Stimulated activated CD4-positive, alpha-beta T cell treated with anti-CD3 and anti-CD28 coated beads, Interleukin-4, amount 100 ng/mL, for 48 hours (primary cell): ENCODE data around the gene PANX1.

Source experiments
- DNase-seq, 2 donors: peaks; one replicate each; pipeline ENCODE4 v3.0.0-alpha.2; 2020; ENCODE audit warnings: low read depth in 2 of 2

Gene PANX1

DNA sequence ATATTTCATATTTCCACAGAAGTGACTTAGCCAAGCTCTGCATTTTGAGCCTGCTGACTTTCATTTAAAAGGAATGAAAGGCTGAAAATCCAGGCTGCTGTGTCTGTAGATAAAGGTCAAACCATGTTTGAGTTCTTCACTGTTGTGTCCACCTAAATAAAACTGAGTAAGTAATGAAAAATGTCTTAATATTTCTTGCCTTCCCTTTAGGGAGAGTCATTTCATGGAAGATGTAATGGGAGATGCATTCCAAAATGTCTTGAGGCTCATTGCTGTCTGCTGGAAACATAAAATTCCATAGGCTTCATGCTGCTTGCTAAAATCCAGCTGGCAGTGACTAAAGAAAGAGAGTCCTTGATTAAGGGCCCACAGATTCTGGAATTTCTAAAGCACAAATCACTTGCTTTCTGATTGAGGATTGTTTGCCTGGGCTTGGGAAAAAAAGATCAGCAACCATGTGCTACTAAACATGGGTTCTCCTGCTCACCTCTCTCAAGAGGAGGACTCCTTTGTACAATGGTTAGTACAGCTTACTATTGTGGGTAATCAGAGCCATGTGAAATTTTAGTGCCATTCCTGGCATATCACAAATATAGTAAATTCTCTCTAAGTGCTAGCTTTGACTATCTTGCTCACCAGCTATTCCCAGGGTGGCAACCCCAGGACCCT lies 56.9 kb downstream of the PANX1 start:
- no peak for DNase-seq

DNA sequence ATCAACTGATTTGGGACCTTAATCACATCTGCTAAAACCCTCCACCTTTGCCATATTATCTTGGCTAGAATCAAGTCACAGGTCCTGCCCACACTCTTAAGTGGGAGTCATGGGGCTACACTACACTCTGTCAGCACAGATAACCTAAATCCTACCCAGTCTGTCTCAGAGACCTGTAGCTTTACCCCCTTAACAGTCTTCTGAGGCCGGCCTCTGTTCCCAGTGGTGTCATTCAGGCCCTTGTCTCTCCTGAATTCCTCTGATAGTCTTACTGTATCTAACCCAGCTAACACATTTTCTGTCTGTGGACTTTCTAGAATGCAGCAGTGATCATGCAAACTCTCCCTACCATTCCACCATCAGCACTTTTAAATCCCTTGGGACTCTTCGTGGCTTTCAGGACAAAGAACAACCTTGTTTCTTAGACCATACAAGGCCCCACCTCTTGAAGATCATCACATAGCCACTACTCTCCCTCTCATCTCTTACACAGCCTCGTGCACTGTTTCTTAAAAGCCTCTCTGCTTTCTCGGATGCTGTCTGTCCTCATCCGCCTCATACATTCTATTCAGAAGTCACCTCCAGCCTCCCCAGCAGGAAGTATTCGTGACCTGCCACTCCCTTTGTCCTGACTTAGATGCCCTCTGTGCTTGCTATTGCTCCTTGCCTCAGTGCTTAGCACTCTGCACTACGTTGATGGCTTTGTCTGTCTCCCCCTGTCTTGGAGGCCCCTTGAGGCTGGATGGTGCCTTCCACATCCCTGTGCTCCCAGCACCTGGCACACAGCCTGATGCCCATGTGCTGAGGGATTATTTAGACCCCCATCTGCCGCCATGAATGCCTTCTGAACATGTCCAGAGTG lies 57.9 kb downstream of the PANX1 start:
- no peak for DNase-seq

DNA sequence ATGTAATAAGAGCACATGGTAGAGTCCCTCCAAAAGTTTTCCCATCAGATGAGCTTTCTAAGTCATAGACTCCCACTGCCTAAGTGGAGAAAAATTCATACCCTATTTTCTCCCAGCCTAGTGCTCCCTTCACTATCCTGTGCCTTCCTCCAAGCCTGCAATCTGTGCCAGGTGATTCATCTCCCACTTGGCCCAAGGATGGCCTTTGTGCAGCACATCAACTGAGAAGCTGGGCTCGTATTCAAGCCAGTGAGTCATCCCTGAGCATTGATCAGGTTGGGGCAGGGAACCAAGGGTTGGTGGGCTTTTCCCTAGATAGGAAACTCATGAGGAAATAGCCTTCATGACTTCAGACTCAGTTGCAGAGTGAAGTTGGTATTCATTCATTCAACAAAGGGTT lies 64.6 kb downstream of the PANX1 start:
- DNase-seq = no peak

DNA sequence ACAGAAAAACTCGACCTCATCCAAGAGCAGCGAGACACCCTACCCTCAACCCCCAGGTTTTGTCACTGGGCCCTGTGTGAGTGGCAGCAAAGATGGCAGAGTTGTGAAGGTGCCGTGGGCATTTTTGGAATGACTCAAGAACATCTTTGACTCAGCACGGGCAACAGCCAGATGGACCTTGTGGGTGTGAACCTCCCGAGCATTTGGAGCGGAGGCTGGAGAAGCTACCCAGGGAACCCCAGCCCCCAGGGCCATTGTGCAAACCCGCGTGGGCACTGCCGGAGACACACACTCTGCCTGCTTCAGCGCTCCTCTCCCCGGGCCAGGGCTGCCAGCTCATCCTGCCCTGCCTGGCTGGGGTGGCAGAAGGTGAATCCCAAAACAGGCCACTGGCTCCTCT lies 66.1 kb downstream of the PANX1 start:
- DNase-seq = no peak

DNA sequence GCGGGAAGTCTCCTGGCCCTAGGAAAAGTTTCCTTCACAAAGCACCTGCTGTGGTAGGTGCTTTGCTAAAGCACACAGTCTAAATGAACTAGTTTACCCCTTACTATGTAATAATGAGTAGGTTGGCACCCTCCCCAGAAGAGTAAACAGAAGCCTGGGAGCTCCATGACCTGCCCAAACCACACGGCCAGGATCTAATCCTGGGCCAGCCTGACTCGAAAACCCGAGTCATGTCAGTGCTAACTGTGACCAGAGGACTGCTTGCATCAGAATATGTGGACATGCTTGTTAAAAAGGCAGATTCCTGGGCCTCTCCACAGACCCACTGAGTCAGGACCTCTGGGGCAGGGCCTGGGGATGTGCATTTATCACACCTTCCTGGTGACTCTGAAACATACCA lies 67.7 kb downstream of the PANX1 start:
- no peak for DNase-seq

DNA sequence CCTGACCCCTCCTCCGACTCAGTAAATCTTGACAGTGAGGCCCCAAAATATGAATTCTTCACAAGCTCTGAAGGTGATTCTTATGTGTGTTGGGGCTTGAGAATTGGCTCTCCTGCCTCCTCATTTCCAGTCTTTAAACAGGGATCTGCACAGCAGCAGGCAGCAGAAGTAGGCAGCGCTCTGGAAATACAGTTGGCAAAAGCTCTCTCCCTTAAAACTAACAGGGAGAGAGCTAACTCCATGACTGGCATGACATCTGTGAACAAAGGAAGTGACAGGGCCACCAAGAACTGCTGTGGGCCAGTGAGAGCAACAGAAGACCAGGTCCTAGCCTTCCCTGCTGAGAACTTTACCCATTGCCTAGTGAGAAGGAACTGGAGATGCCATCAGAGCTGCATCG lies 70.1 kb downstream of the PANX1 start:
- no peak for DNase-seq

DNA sequence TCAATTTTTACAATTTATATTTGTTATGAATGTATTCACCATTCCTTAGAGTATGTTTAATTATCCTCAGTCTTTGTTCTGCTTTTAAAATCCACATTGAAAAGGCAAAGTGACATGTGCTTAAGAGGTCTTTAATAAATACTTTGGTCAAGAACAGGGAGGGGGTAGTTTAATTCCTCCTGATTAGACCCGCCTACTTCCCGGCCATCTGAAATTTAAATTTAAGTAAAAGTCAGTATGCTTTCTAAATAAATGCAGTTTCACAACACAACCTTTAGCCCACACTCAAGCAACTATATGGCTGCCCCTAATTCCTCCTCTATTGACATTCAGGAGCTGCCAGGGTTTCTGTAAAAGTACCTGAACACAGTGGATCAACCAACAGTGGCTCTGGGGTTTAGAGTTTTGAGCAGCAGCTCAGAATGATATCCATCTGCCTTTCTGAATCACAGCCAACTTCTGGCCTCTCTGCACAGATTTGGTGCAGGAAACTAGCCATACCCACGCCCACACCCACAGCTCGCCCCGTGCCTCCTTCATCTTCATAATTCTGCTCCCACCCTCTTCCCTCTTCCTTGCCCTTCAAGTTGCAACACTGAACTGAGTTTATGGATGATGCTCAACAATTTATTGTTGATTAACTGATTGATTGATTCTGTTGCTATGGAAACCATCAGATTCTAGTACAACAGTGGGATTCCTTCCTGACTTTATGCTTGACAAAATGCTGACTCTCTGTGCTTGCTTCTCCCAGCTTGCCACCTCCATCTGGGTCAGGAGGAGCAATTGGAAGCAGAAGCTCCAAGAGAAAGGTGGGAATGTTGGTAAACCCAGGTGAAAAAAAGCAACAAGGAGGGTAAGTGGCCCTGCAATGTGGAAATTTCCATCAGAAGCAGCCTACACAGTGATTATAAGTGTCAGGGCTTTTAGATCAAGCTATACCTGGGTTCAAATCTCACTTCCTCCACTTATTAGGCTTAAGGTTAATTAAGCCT lies 70.8 kb downstream of the PANX1 start:
- no peak for DNase-seq

DNA sequence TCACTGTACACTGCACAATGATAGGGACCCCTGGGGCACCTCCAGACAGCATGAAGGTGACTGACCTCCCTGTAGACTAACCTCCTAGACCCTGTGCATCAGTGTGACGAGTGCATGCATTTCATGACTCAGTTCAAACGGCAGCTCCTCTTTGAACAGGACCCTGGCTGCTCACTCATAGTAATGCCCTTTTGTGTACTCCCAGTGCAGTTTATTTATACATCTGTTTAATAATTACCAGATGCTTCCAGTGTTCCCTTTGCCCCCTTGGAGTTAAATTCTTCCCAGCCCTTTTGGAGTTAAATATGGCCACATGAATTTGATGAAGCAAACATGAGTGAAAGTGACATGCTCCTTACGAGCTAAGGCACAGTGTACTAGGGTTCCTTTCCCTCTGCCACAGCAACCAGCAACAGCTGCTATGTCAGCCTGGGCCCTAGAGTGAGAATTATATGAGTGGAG lies 72.4 kb downstream of the PANX1 start:
- DNase-seq = no peak

DNA sequence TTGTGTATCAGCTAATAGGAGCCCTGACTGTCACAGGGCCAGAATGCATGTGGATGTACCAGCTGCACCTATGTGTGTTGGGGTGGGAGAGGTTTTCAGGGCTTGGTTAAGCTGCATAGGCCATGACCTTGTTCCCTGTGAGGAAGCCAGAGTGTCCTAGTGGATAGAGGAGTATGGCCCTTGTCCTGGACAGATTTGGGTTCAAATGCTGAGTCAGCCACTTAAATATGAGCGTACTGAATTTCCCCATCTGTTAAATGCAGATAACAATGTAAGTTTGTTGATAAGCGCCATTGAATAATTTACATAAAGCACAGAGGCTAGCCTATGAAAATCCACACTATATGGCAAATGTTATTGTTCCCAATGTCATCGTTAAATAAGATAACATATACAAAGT lies 74.4 kb downstream of the PANX1 start:
- no peak for DNase-seq

DNA sequence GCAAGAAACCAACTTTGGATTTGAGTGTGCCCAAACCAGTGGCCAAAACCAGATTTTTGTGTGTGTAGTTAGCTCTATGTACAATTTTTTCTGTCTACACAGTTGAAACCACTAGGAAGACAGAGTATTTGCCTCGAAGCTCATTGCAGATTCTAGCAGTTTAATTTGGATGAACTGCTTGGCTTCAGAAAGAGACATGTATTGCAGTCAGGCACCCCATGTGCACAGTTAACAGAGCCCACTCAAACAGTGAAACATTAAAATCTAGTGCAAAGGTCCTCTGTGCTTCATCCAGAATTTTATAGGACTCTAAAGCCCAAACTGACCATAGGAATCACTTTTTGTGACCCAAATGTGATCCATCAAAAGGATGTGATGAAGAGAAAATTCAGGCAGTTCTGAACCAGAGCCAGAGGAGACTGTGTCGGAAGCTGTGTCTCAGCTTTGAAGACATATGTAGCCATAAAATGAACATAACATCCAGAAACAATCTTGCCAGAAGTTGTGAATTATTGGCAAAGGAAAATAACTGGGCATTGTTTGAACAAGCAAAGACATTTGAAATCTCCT lies 82.7 kb downstream of the PANX1 start:
- DNase-seq = no peak

DNA sequence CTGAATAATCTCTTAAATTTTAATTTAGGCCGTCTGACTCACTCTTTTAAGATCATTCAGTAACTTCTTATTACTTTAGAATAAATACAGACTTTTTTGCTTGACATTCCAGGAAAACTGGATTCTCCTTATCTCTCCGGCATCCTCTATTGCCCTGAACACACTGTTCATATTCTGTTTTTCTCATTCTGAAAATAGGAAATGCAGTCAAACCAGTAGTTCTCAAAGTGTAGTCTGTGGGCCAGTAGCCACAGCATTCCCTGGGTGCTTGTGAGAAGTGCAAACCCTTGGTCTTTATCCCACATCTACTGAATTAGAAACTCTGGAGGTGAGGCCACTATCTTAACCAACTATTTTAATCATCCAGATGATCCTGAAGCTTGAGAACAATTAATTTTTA lies 84.3 kb downstream of the PANX1 start:
- no peak for DNase-seq

DNA sequence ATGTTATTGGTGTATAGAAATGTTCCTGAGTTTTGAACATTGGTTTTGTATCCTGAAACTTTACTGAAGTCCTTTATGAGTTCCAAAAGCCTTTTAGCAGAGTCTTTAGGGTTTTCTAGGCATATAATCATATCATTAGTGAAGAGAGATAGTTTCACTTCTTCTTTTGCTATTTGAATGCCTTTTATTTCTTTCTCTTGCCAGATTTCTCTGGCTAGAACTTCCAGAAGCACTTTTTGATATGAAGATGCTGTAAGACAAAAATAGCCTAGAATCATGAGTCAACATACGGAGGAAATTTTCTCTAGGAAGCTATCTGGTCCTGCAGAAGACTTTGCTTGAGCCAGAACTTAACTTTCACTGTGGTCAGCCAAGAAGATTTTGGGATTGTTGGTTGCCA lies 89.1 kb downstream of the PANX1 start:
- DNase-seq = no peak

DNA sequence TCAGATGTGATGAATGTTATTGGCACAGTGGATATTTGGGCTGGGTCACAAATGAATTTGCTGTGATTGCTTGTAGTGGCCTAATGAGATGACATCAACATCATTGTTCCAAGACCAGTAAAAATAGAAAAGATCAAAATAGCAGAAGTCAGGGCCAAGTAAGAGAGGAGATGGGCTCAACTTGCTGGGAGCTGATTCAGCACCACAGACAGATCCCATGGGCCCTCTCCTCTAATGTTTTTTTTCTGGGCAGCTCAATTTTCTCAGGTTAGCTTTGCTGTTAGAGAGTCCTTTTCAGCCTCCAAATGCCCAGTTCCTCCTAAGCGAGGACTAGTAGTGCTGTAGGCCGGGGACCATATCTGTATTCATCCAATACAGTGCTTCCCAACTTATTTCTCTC lies 89.7 kb downstream of the PANX1 start:
- DNase-seq = no peak

DNA sequence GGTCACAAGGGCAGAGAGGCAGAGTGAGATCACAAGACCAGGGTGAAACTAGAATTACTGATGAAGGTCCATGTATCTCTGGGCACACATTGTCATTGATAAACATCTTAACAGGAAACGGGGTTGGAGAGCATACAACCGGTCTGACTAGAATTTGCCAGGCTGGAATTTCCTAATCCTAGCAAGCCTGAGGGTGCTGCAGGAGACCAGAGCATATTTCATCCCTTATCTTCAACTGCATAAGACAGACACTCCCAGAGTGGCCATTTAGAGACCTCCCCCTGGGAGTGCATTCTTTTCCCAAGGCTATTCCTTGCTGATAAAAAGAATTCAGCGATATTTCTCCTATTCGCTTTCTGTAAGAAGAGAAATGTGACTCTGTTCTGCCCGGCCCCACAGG lies 91.1 kb downstream of the PANX1 start:
- no peak for DNase-seq

DNA sequence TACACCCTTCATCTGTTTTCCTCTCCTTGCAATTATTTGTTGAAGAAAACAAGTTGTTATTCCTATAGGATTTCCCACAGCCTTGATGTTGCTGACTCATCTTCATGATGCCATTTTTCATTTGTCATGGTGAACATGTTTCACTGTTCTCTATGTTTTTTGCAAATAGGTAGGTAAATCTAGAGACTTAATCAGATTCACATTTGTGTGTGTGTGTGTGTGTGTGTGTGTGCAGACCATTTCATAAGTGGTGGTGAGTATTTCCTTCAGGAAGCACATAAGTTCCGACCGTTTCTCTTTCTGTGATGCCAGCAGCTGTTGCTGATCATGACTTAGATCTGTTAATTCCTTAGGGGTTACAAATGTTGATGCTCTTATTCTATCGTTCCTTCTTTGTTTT lies 95.4 kb downstream of the PANX1 start:
- DNase-seq = no peak
